Neural cell (in vitro differentiated cells): Measurements from ENCODE around the gene TXNL4B.

ENCODE experiments used
- CTCF ChIP-seq: fragments of 450-650 bp; IDR thresholded peaks from 2 replicates; pipeline ENCODE4 v1.5.1; 2014; ENCODE audit warnings: antibody characterized with exemption, mild to moderate bottlenecking, moderate library complexity; ENCODE audit not compliant: poor library complexity, severe bottlenecking
- EP300 ChIP-seq: fragments of 450-650 bp; conservative IDR thresholded peaks from 2 replicates; pipeline ENCODE4 v1.6.1; 2014; ENCODE audit warnings: antibody characterized with exemption, mild to moderate bottlenecking, moderate library complexity; ENCODE audit not compliant: poor library complexity, severe bottlenecking
- RAD21 ChIP-seq: fragments of 450-650 bp; conservative IDR thresholded peaks from 2 replicates; pipeline ENCODE4 v1.6.1; 2014; ENCODE audit warnings: antibody characterized with exemption, mild to moderate bottlenecking, moderate library complexity
- TAF1 ChIP-seq: IDR thresholded peaks from 2 replicates; pipeline ENCODE4 v1.6.1; 2012; ENCODE audit warnings: low read depth

- TF ChIP-seq CTCF (no peak), RAD21 (no peak), TAF1 (no peak), EP300 (no peak)
Observed at GRCh38 chr16:72098936-72099335, 5.5 kb upstream of the TXNL4B start.
